ENCODE data around the gene STARD13. TPM values are rescaled to one million over a fixed set of nuclear protein-coding genes. Genes with fewer than 3 reads are reported as not detected.

The STARD13 gene
- total RNA-seq, 6 experiments from 2014 or later, result 27.9 to 38.3 (median 34.5) TPM

GRCh38 chr13:33073338-33073737 lies 212.2 kb downstream of the STARD13 start:
- Mint-ChIP-seq H3K4me3 (no peak overlapping the region), H3K9me3 (no peaks in the 10 kb centered on the region), H3K4me1 (ENCODE audit: low read depth) (no peaks in the 10 kb centered on the region), H3K27ac (no peak overlapping the region), H3K27me3 (ENCODE audit: insufficient read depth) (peaks cover 4% of the 10 kb centered on the region; the same call in 1 of the 2 replicates), H3K36me3 (ENCODE audit: low read depth) (no peaks in the 10 kb centered on the region)
- DNase-seq, result no peak
- TF ChIP-seq, protein P1, sequence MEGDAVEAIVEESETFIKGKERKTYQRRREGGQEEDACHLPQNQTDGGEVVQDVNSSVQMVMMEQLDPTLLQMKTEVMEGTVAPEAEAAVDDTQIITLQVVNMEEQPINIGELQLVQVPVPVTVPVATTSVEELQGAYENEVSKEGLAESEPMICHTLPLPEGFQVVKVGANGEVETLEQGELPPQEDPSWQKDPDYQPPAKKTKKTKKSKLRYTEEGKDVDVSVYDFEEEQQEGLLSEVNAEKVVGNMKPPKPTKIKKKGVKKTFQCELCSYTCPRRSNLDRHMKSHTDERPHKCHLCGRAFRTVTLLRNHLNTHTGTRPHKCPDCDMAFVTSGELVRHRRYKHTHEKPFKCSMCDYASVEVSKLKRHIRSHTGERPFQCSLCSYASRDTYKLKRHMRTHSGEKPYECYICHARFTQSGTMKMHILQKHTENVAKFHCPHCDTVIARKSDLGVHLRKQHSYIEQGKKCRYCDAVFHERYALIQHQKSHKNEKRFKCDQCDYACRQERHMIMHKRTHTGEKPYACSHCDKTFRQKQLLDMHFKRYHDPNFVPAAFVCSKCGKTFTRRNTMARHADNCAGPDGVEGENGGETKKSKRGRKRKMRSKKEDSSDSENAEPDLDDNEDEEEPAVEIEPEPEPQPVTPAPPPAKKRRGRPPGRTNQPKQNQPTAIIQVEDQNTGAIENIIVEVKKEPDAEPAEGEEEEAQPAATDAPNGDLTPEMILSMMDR (IDR thresholded peaks at IDR 0.05), result no peak

DNA sequence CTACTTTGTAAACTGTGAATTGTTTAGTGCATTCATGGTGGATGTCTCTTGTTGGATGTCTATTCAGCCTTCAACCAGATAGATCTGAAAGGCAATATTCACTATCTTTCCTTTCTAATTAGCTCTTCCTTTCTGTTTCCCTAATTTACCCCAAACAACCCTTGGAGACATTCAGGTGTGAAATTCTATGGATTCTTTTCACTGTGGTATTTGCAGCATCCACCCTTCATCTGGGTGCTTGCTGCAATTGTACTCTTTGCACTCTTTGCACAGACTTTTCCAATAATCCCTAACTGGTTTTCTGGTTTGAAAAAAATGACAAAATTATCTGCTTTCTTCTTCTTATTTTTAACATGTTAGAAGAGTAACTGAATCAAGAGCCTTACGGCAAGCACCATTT lies 212.8 kb downstream of the STARD13 start:
- no peaks in the 10 kb centered on the region for H3K9me3 Mint-ChIP-seq
- DNase-seq, result no peak
- H3K27me3 Mint-ChIP-seq (ENCODE audit: insufficient read depth), result peaks cover 2% of the 10 kb centered on the region; the same call in 1 of the 2 replicates
- H3K36me3 Mint-ChIP-seq (ENCODE audit: low read depth), result no peaks in the 10 kb centered on the region
- no peaks in the 10 kb centered on the region for H3K4me1 Mint-ChIP-seq (ENCODE audit: low read depth)
- no peak overlapping the region for H3K4me3 Mint-ChIP-seq
- TF ChIP-seq, protein P1 (IDR thresholded peaks at IDR 0.05), result no peak
- no peak overlapping the region for H3K27ac Mint-ChIP-seq

GRCh38 chr13:33072282-33072681 lies 213.3 kb downstream of the STARD13 start:
- H3K36me3 Mint-ChIP-seq (ENCODE audit: low read depth), result no peaks in the 10 kb centered on the region
- no peaks in the 10 kb centered on the region for H3K9me3 Mint-ChIP-seq
- no peak overlapping the region for H3K27ac Mint-ChIP-seq
- TF ChIP-seq, protein P1 (IDR thresholded peaks at IDR 0.05), result no peak
- peaks cover 3% of the 10 kb centered on the region; the same call in 1 of the 2 replicates for H3K27me3 Mint-ChIP-seq (ENCODE audit: insufficient read depth)
- no peaks in the 10 kb centered on the region for H3K4me1 Mint-ChIP-seq (ENCODE audit: low read depth)
- H3K4me3 Mint-ChIP-seq, result no peak overlapping the region
- DNase-seq, result no peak

- TF ChIP-seq, protein P1 (IDR thresholded peaks at IDR 0.05), result no peak
- Mint-ChIP-seq H3K9me3 (no peaks in the 10 kb centered on the region), H3K36me3 (ENCODE audit: low read depth) (no peaks in the 10 kb centered on the region), H3K4me1 (ENCODE audit: low read depth) (no peaks in the 10 kb centered on the region), H3K4me3 (no peak overlapping the region), H3K27me3 (ENCODE audit: insufficient read depth) (peaks cover 3% of the 10 kb centered on the region), H3K27ac (no peak overlapping the region)
- peak; percentile 3 for DNase-seq
These were observed 214.8 kb downstream of the STARD13 start for GRCh38 chr13:33070713-33071112.

- no peak overlapping the region for H3K27ac Mint-ChIP-seq
- H3K4me1 Mint-ChIP-seq (ENCODE audit: low read depth), result no peaks in the 10 kb centered on the region
- H3K9me3 Mint-ChIP-seq, result no peaks in the 10 kb centered on the region
- TF ChIP-seq, protein P1 (IDR thresholded peaks at IDR 0.05), result peak; percentile 68
- no peaks in the 10 kb centered on the region for H3K36me3 Mint-ChIP-seq (ENCODE audit: low read depth)
- no peak for DNase-seq
- peaks cover 2% of the 10 kb centered on the region for H3K27me3 Mint-ChIP-seq (ENCODE audit: insufficient read depth)
- H3K4me3 Mint-ChIP-seq, result no peak overlapping the region
These were observed 216.2 kb downstream of the STARD13 start for GRCh38 chr13:33069365-33069764.

DNA sequence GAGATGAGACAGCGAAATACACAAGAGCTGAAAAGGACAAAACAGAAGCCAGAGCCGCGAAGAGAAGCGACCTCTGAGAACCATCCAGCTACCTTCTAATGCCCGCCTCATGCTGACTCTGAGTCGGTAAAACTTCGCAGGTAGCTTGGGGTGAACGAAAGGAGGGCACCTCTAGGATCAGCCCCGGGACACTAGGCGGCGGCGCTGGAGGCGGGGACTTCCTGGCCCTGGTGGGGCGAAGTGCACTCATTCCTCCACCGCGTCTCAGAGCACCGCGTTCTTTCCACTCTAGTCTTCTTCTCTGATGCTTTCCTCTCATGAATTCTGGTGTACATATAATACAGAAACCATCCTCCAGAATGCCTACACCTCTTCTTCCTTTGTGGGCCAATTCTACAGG lies 219.2 kb downstream of the STARD13 start:
- Mint-ChIP-seq H3K27ac (no peak overlapping the region), H3K4me1 (ENCODE audit: low read depth) (no peaks in the 10 kb centered on the region), H3K36me3 (ENCODE audit: low read depth) (no peaks in the 10 kb centered on the region), H3K4me3 (no peak overlapping the region), H3K27me3 (ENCODE audit: insufficient read depth) (peaks cover 2% of the 10 kb centered on the region), H3K9me3 (no peaks in the 10 kb centered on the region)
- DNase-seq, result no peak
- TF ChIP-seq, protein P1 (IDR thresholded peaks at IDR 0.05), result no peak
